Activated CD4-positive, alpha-beta T cell treated with anti-CD3 and anti-CD28 coated beads for 36 hours (primary cell): ENCODE measurements around the gene REV1. TPM values are rescaled to one million over a fixed set of nuclear protein-coding genes. Genes with fewer than 3 reads are reported as not detected.

Experiments used
- ATAC-seq: fragments of 200-7000 bp; cut with Tn5 transposase; one replicate; pipeline ENCODE4 v1.10.0; 2021; ENCODE audit warnings: mild to moderate bottlenecking, moderate library complexity
- CTCF ChIA-PET: fragments of 350-600 bp; sonication (Branson Sonifier 250); formaldehyde crosslinking; loops from one replicate; lab custom pipeline; 2021; ENCODE audit warnings: antibody characterized with exemption; lab: Charles Lee
- POLR2A ChIA-PET: fragments of 350-600 bp; sonication (Branson Sonifier 250); formaldehyde crosslinking; loops from one replicate; lab custom pipeline; 2021; ENCODE audit warnings: antibody characterized with exemption, inconsistent platforms; lab: Charles Lee
- DNase-seq: peaks from one replicate; pipeline ENCODE4 v3.0.0-alpha.2; 2020
- H3K27ac Mint-ChIP-seq: one replicate; pipeline ENCODE4 v1.8.0; 2021; ENCODE audit warnings: mixed read lengths
- H3K27me3 Mint-ChIP-seq: one replicate; pipeline ENCODE4 v1.8.0; 2021; ENCODE audit warnings: mixed read lengths
- H3K36me3 Mint-ChIP-seq: one replicate; pipeline ENCODE4 v1.8.0; 2021; ENCODE audit warnings: low read depth, mixed read lengths
- H3K4me1 Mint-ChIP-seq: one replicate; pipeline ENCODE4 v1.8.0; 2021; ENCODE audit warnings: mixed read lengths
- H3K4me3 Mint-ChIP-seq: one replicate; pipeline ENCODE4 v1.8.0; 2021; ENCODE audit warnings: mild to moderate bottlenecking, moderate library complexity, mixed read lengths
- H3K9me3 Mint-ChIP-seq: one replicate; pipeline ENCODE4 v1.8.0; 2021; ENCODE audit warnings: low read depth, mixed read lengths
- intact Hi-C, 2 experiments: fragments of 100-400 bp; cut with DNase I in 1 of 2; cut with micrococcal nuclease in 1 of 2; formaldehyde crosslinking; loops; one replicate each; pipeline versions ENCODE4 v1.14.2 to v1.15.1; 2022 to 2024; cut with DNase I, micrococcal nuclease
- total RNA-seq, 2 experiments: library from RNA; stranded (reverse); gene quantifications; one replicate each; pipeline ENCODE4 v1.2.3, GENCODE V29; 2021

Gene REV1
- total RNA-seq, 2 experiments from 2014 or later, result 30.0 to 38.2 TPM

GRCh38 chr2:99403084-99403483 is 86.7 kb downstream of the REV1 start:
- peaks cover 11% of the 10 kb centered on the region for H3K4me1 Mint-ChIP-seq
- ATAC-seq, result peak; percentile 50
- DNase-seq, result no peak
- ChIA-PET POLR2A (interaction anchor here (0.7 kb wide), 1 partner anchor 18 kb away, joined by 6 read pairs; no protein-coding TSS in a partner anchor), CTCF (interaction anchor here (0.6 to 1.0 kb wide), 2 partner anchors 88 to 193 kb away, joined by 3 to 4 read pairs; no protein-coding TSS in a partner anchor)
- no peak overlapping the region for H3K4me3 Mint-ChIP-seq
- peak overlapping the region; percentile 49 for H3K27ac Mint-ChIP-seq
- peaks cover 51% of the 10 kb centered on the region for H3K36me3 Mint-ChIP-seq
- H3K9me3 Mint-ChIP-seq, result no peaks in the 10 kb centered on the region
- intact Hi-C loops, result no loop called here
- no peaks in the 10 kb centered on the region for H3K27me3 Mint-ChIP-seq

- no peaks in the 10 kb centered on the region for H3K9me3 Mint-ChIP-seq
- POLR2A ChIA-PET, result no interaction called here
- peaks cover 51% of the 10 kb centered on the region for H3K36me3 Mint-ChIP-seq
- CTCF ChIA-PET, result interaction anchor here (0.7 kb wide), 1 partner anchor 1880 kb away, joined by 3 read pairs; no protein-coding TSS in a partner anchor
- no peak overlapping the region for H3K4me3 Mint-ChIP-seq
- DNase-seq, result no peak
- peaks cover 9% of the 10 kb centered on the region for H3K4me1 Mint-ChIP-seq
- no peak overlapping the region for H3K27ac Mint-ChIP-seq
- H3K27me3 Mint-ChIP-seq, result no peaks in the 10 kb centered on the region
- intact Hi-C loops, result no loop called here
- no peak for ATAC-seq
These were observed 88.0 kb downstream of the REV1 start for GRCh38 chr2:99401841-99402240.

- no peak overlapping the region for H3K27ac Mint-ChIP-seq
- no peak for ATAC-seq
- ChIA-PET CTCF (no interaction called here), POLR2A (no interaction called here)
- H3K27me3 Mint-ChIP-seq, result no peaks in the 10 kb centered on the region
- no peak for DNase-seq
- H3K36me3 Mint-ChIP-seq, result peaks cover 48% of the 10 kb centered on the region
- no peak overlapping the region for H3K4me3 Mint-ChIP-seq
- peaks cover 9% of the 10 kb centered on the region for H3K4me1 Mint-ChIP-seq
- intact Hi-C loops, result no loop called here
- H3K9me3 Mint-ChIP-seq, result no peaks in the 10 kb centered on the region
These were observed 90.0 kb downstream of the REV1 start for GRCh38 chr2:99399795-99400194.

GRCh38 chr2:99399063-99399462 is 90.8 kb downstream of the REV1 start:
- DNase-seq (no peak), ATAC-seq (no peak)
- H3K4me1 Mint-ChIP-seq, result peaks cover 9% of the 10 kb centered on the region
- no peaks in the 10 kb centered on the region for H3K27me3 Mint-ChIP-seq
- H3K27ac Mint-ChIP-seq, result peak overlapping the region; percentile 20
- no peak overlapping the region for H3K4me3 Mint-ChIP-seq
- peaks cover 43% of the 10 kb centered on the region for H3K36me3 Mint-ChIP-seq
- ChIA-PET POLR2A (no interaction called here), CTCF (interaction anchor here (0.6 to 0.7 kb wide), 3 partner anchors 17 to 438 kb away, joined by 3 to 4 read pairs (median 3); no protein-coding TSS in a partner anchor)
- no peaks in the 10 kb centered on the region for H3K9me3 Mint-ChIP-seq
- intact Hi-C loops, result no loop called here

- intact Hi-C loops, result no loop called here
- CTCF ChIA-PET, result interaction anchor here (0.6 kb wide), 1 partner anchor 48 kb away, joined by 4 read pairs; no protein-coding TSS in a partner anchor
- H3K4me1 Mint-ChIP-seq, result peaks cover 4% of the 10 kb centered on the region
- peak overlapping the region; percentile 32 for H3K27ac Mint-ChIP-seq
- DNase-seq, result no peak
- ATAC-seq, result no peak
- no peaks in the 10 kb centered on the region for H3K27me3 Mint-ChIP-seq
- POLR2A ChIA-PET, result no interaction called here
- H3K4me3 Mint-ChIP-seq, result no peak overlapping the region
- no peaks in the 10 kb centered on the region for H3K9me3 Mint-ChIP-seq
- peaks cover 45% of the 10 kb centered on the region for H3K36me3 Mint-ChIP-seq
These were observed 91.5 kb downstream of the REV1 start for GRCh38 chr2:99398303-99398702.

GRCh38 chr2:99397266-99397920 is 92.4 kb downstream of the REV1 start:
- no peak overlapping the region for H3K4me3 Mint-ChIP-seq
- CTCF ChIA-PET, result no interaction called here
- POLR2A ChIA-PET, result no interaction called here
- no peaks in the 10 kb centered on the region for H3K27me3 Mint-ChIP-seq
- DNase-seq (no peak), ATAC-seq (no peak)
- H3K36me3 Mint-ChIP-seq, result peaks cover 39% of the 10 kb centered on the region
- peak overlapping the region; percentile 11 for H3K27ac Mint-ChIP-seq
- intact Hi-C loops, result no loop called here
- no peaks in the 10 kb centered on the region for H3K9me3 Mint-ChIP-seq
- H3K4me1 Mint-ChIP-seq, result no peaks in the 10 kb centered on the region

- ATAC-seq (no peak), DNase-seq (no peak)
- CTCF ChIA-PET, result interaction anchor here (0.9 kb wide), 1 partner anchor 31 kb away, joined by 3 read pairs; no protein-coding TSS in a partner anchor
- POLR2A ChIA-PET, result no interaction called here
- H3K9me3 Mint-ChIP-seq, result no peaks in the 10 kb centered on the region
- H3K27me3 Mint-ChIP-seq, result no peaks in the 10 kb centered on the region
- intact Hi-C loops, result no loop called here
- H3K4me1 Mint-ChIP-seq, result no peaks in the 10 kb centered on the region
- H3K27ac Mint-ChIP-seq, result peak overlapping the region; percentile 49
- H3K36me3 Mint-ChIP-seq, result peaks cover 46% of the 10 kb centered on the region
- H3K4me3 Mint-ChIP-seq, result no peak overlapping the region
These were observed 94.2 kb downstream of the REV1 start for GRCh38 chr2:99395589-99396130.

- Mint-ChIP-seq H3K9me3 (no peaks in the 10 kb centered on the region), H3K36me3 (peaks cover 33% of the 10 kb centered on the region), H3K4me3 (no peak overlapping the region), H3K27ac (no peak overlapping the region), H3K27me3 (no peaks in the 10 kb centered on the region), H3K4me1 (peaks cover 7% of the 10 kb centered on the region)
- ChIA-PET CTCF (no interaction called here), POLR2A (no interaction called here)
- ATAC-seq (no peak), DNase-seq (no peak)
- intact Hi-C loops, result no loop called here
These were observed 99.9 kb downstream of the REV1 start for GRCh38 chr2:99389946-99390345.

- no peaks in the 10 kb centered on the region for H3K27me3 Mint-ChIP-seq
- H3K36me3 Mint-ChIP-seq, result peaks cover 35% of the 10 kb centered on the region
- intact Hi-C loops, result no loop called here
- CTCF ChIA-PET, result no interaction called here
- H3K27ac Mint-ChIP-seq, result no peak overlapping the region
- H3K4me3 Mint-ChIP-seq, result no peak overlapping the region
- POLR2A ChIA-PET, result no interaction called here
- no peaks in the 10 kb centered on the region for H3K9me3 Mint-ChIP-seq
- no peak for DNase-seq
- peaks cover 7% of the 10 kb centered on the region for H3K4me1 Mint-ChIP-seq
- ATAC-seq, result no peak
These were observed 100.4 kb downstream of the REV1 start for GRCh38 chr2:99389371-99389770.

- Mint-ChIP-seq H3K4me3 (no peak overlapping the region), H3K9me3 (no peaks in the 10 kb centered on the region), H3K27ac (no peak overlapping the region), H3K27me3 (no peaks in the 10 kb centered on the region), H3K4me1 (peaks cover 7% of the 10 kb centered on the region), H3K36me3 (peaks cover 33% of the 10 kb centered on the region)
- ChIA-PET CTCF (no interaction called here), POLR2A (no interaction called here)
- ATAC-seq (no peak), DNase-seq (no peak)
- intact Hi-C loops, result no loop called here
These were observed 100.9 kb downstream of the REV1 start for GRCh38 chr2:99388892-99389291.

- no peak for ATAC-seq
- H3K4me3 Mint-ChIP-seq, result no peak overlapping the region
- intact Hi-C loops, result no loop called here
- H3K27ac Mint-ChIP-seq, result no peak overlapping the region
- ChIA-PET POLR2A (no interaction called here), CTCF (no interaction called here)
- no peaks in the 10 kb centered on the region for H3K27me3 Mint-ChIP-seq
- no peak for DNase-seq
- peaks cover 7% of the 10 kb centered on the region for H3K4me1 Mint-ChIP-seq
- peaks cover 42% of the 10 kb centered on the region for H3K36me3 Mint-ChIP-seq
- H3K9me3 Mint-ChIP-seq, result no peaks in the 10 kb centered on the region
These were observed 103.8 kb downstream of the REV1 start for GRCh38 chr2:99386011-99386410.

- Mint-ChIP-seq H3K27me3 (no peaks in the 10 kb centered on the region), H3K4me3 (no peak overlapping the region), H3K4me1 (peaks cover 27% of the 10 kb centered on the region), H3K9me3 (no peaks in the 10 kb centered on the region), H3K36me3 (peaks cover 58% of the 10 kb centered on the region), H3K27ac (no peak overlapping the region)
- intact Hi-C loops, result no loop called here
- POLR2A ChIA-PET, result no interaction called here
- no peak for ATAC-seq
- CTCF ChIA-PET, result interaction anchor here (0.6 kb wide), 1 partner anchor 17 kb away, joined by 3 read pairs; no protein-coding TSS in a partner anchor
- no peak for DNase-seq
These were observed 107.7 kb downstream of the REV1 start for GRCh38 chr2:99382143-99382542.
